Spleen (tissue), 7 donors: Measurements from ENCODE around the gene SERPINC1.

Experiments used
- POLR2A ChIP-seq, 3 donors: fragments of 450-650 bp; IDR thresholded peaks; one replicate each; pipeline ENCODE4 v1.5.1; 2017; ENCODE audit warnings: antibody characterized with exemption in 3 of 3, mild to moderate bottlenecking in 1 of 3
- POLR2AphosphoS5 ChIP-seq, 3 donors: sonication (generic); formaldehyde crosslinking; IDR thresholded peaks; one replicate each; pipeline ENCODE4 v1.5.1; 2017; ENCODE audit warnings: antibody characterized with exemption in 3 of 3
- TF ChIP-seq, protein P1 (sequence below), 11 experiments: fragments of 200-600 bp in 7 of 11; fragments of 450-650 bp in 4 of 11; sonication (generic) in 4 of 11; IDR thresholded peaks in 8 of 11; conservative IDR thresholded peaks in 3 of 11; 1 replicate in 7 of 11; 2 replicates in 4 of 11; pipeline versions ENCODE4 v1.4.0 to v1.8.0; 2016 to 2021; ENCODE audit warnings: antibody characterized with exemption in 11 of 11, inconsistent platforms in 4 of 11, mild to moderate bottlenecking in 1 of 11
- donor health status: DM: no; HTN: no; CAD: no; lungs with moderate emphysema.
- donor health status: DM: no; HTN: no; CAD: no.
- donor health status: DM: no; HTN: no; CAD: no.

DNA sequence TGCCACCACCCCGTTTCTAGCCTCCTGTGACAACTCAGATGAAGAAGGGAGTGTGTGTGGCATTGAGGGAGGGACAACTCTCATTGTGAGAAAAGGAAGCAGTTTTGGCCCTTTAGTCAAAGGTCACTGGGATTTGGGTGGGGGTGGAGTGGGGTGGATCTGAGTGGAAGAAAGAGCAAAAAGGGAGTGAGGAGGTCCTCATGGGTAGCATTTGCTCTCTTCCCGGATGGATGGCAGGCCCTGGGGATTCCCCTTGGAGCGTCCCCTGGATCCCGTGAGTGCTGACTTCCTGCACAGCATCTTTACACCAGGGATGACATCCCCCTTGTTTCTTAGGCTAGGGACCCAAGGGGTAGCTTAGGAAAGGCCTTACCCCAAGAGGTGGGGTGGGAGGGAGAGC lies 460 bp downstream of the SERPINC1 start:
- TF ChIP-seq POLR2A (IDR thresholded peaks at IDR 0.05) (no peak), POLR2AphosphoS5 (IDR thresholded peaks at IDR 0.05) (no peak)
- TF ChIP-seq, protein P1, sequence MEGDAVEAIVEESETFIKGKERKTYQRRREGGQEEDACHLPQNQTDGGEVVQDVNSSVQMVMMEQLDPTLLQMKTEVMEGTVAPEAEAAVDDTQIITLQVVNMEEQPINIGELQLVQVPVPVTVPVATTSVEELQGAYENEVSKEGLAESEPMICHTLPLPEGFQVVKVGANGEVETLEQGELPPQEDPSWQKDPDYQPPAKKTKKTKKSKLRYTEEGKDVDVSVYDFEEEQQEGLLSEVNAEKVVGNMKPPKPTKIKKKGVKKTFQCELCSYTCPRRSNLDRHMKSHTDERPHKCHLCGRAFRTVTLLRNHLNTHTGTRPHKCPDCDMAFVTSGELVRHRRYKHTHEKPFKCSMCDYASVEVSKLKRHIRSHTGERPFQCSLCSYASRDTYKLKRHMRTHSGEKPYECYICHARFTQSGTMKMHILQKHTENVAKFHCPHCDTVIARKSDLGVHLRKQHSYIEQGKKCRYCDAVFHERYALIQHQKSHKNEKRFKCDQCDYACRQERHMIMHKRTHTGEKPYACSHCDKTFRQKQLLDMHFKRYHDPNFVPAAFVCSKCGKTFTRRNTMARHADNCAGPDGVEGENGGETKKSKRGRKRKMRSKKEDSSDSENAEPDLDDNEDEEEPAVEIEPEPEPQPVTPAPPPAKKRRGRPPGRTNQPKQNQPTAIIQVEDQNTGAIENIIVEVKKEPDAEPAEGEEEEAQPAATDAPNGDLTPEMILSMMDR (IDR thresholded peaks at IDR 0.05 in 8 of 11, conservative IDR thresholded peaks at IDR 0.05 in 3 of 11), result no peak
